Measurements from ENCODE around the gene GRHL3.

The GRHL3 gene

GRCh38 chr1:24385160-24385940 lies 66.2 kb downstream of the GRHL3 start:
- H3K27ac ChIP-seq (ENCODE audit: low read length) = no peak overlapping the region
- peak; percentile 25 for DNase-seq (ENCODE audit: low read depth, low spot score)

GRCh38 chr1:24386241-24386640 lies 67.1 kb downstream of the GRHL3 start:
- H3K4me3 ChIP-seq (ENCODE audit: low read length) = no peak overlapping the region
- no CpG with 5 or more reads among the region's 9 CpGs for WGBS (ENCODE audit: insufficient coverage, insufficient read length)
- no peak for DNase-seq (ENCODE audit: low read depth, low spot score)
- H3K27ac ChIP-seq (ENCODE audit: low read length) = no peak overlapping the region
- H3K9me3 ChIP-seq (ENCODE audit: control insufficient read depth, insufficient read depth, low read length) = no peaks in the 10 kb centered on the region
- no peaks in the 10 kb centered on the region for H3K27me3 ChIP-seq (ENCODE audit: control insufficient read depth, insufficient read depth, low read length)
- H3K36me3 ChIP-seq (ENCODE audit: control insufficient read depth, insufficient read depth, low read length) = no peaks in the 10 kb centered on the region
- H3K4me1 ChIP-seq (ENCODE audit: control insufficient read depth, insufficient read depth, low read length) = no peaks in the 10 kb centered on the region

More at GRCh38 chr1:24385160-24385940, 66.2 kb downstream of the GRHL3 start:
- no peaks in the 10 kb centered on the region for H3K4me1 ChIP-seq (ENCODE audit: control insufficient read depth, insufficient read depth, low read length)
- no peaks in the 10 kb centered on the region for H3K9me3 ChIP-seq (ENCODE audit: control insufficient read depth, insufficient read depth, low read length)
- H3K36me3 ChIP-seq (ENCODE audit: control insufficient read depth, insufficient read depth, low read length) = no peaks in the 10 kb centered on the region
- WGBS (ENCODE audit: insufficient coverage, insufficient read length) = no CpG with 5 or more reads among the region's 12 CpGs
- no peaks in the 10 kb centered on the region for H3K27me3 ChIP-seq (ENCODE audit: control insufficient read depth, insufficient read depth, low read length)
- no peak overlapping the region for H3K4me3 ChIP-seq (ENCODE audit: low read length)

GRCh38 chr1:24386931-24387330 lies 67.8 kb downstream of the GRHL3 start:
- Histone ChIP-seq H3K4me3 (ENCODE audit: low read length) (no peak overlapping the region), H3K9me3 (ENCODE audit: control insufficient read depth, insufficient read depth, low read length) (no peaks in the 10 kb centered on the region), H3K27me3 (ENCODE audit: control insufficient read depth, insufficient read depth, low read length) (no peaks in the 10 kb centered on the region), H3K27ac (ENCODE audit: low read length) (no peak overlapping the region), H3K4me1 (ENCODE audit: control insufficient read depth, insufficient read depth, low read length) (no peaks in the 10 kb centered on the region), H3K36me3 (ENCODE audit: control insufficient read depth, insufficient read depth, low read length) (no peaks in the 10 kb centered on the region)
- WGBS (ENCODE audit: insufficient coverage, insufficient read length) = no CpG with 5 or more reads among the region's 11 CpGs
- no peak for DNase-seq (ENCODE audit: low read depth, low spot score)

GRCh38 chr1:24387636-24388175 lies 68.5 kb downstream of the GRHL3 start:
- WGBS (ENCODE audit: insufficient coverage, insufficient read length) = no CpG with 5 or more reads among the region's 1 CpG
- no peak for DNase-seq (ENCODE audit: low read depth, low spot score)
- Histone ChIP-seq H3K4me1 (ENCODE audit: control insufficient read depth, insufficient read depth, low read length) (no peaks in the 10 kb centered on the region), H3K27me3 (ENCODE audit: control insufficient read depth, insufficient read depth, low read length) (no peaks in the 10 kb centered on the region), H3K9me3 (ENCODE audit: control insufficient read depth, insufficient read depth, low read length) (no peaks in the 10 kb centered on the region), H3K36me3 (ENCODE audit: control insufficient read depth, insufficient read depth, low read length) (no peaks in the 10 kb centered on the region), H3K27ac (ENCODE audit: low read length) (no peak overlapping the region), H3K4me3 (ENCODE audit: low read length) (no peak overlapping the region)

GRCh38 chr1:24388331-24388885 lies 69.3 kb downstream of the GRHL3 start:
- Histone ChIP-seq H3K36me3 (ENCODE audit: control insufficient read depth, insufficient read depth, low read length) (no peaks in the 10 kb centered on the region), H3K27me3 (ENCODE audit: control insufficient read depth, insufficient read depth, low read length) (no peaks in the 10 kb centered on the region), H3K4me1 (ENCODE audit: control insufficient read depth, insufficient read depth, low read length) (no peaks in the 10 kb centered on the region), H3K9me3 (ENCODE audit: control insufficient read depth, insufficient read depth, low read length) (no peaks in the 10 kb centered on the region), H3K4me3 (ENCODE audit: low read length) (no peak overlapping the region), H3K27ac (ENCODE audit: low read length) (no peak overlapping the region)
- no CpG with 5 or more reads among the region's 8 CpGs for WGBS (ENCODE audit: insufficient coverage, insufficient read length)
- DNase-seq (ENCODE audit: low read depth, low spot score) = no peak

GRCh38 chr1:24389231-24389678 lies 70.1 kb downstream of the GRHL3 start:
- no peaks in the 10 kb centered on the region for H3K4me1 ChIP-seq (ENCODE audit: control insufficient read depth, insufficient read depth, low read length)
- no peaks in the 10 kb centered on the region for H3K27me3 ChIP-seq (ENCODE audit: control insufficient read depth, insufficient read depth, low read length)
- H3K4me3 ChIP-seq (ENCODE audit: low read length) = no peak overlapping the region
- no peaks in the 10 kb centered on the region for H3K36me3 ChIP-seq (ENCODE audit: control insufficient read depth, insufficient read depth, low read length)
- no peaks in the 10 kb centered on the region for H3K9me3 ChIP-seq (ENCODE audit: control insufficient read depth, insufficient read depth, low read length)
- WGBS (ENCODE audit: insufficient coverage, insufficient read length) = no CpG with 5 or more reads among the region's 4 CpGs
- DNase-seq (ENCODE audit: low read depth, low spot score) = no peak
- H3K27ac ChIP-seq (ENCODE audit: low read length) = no peak overlapping the region

- no peak overlapping the region for H3K27ac ChIP-seq (ENCODE audit: low read length)
- no peaks in the 10 kb centered on the region for H3K4me1 ChIP-seq (ENCODE audit: control insufficient read depth, insufficient read depth, low read length)
- WGBS (ENCODE audit: insufficient coverage, insufficient read length) = no CpG with 5 or more reads among the region's 12 CpGs
- peak; percentile 50 for DNase-seq (ENCODE audit: low read depth, low spot score)
- no peak overlapping the region for H3K4me3 ChIP-seq (ENCODE audit: low read length)
- no peaks in the 10 kb centered on the region for H3K9me3 ChIP-seq (ENCODE audit: control insufficient read depth, insufficient read depth, low read length)
- H3K36me3 ChIP-seq (ENCODE audit: control insufficient read depth, insufficient read depth, low read length) = no peaks in the 10 kb centered on the region
- H3K27me3 ChIP-seq (ENCODE audit: control insufficient read depth, insufficient read depth, low read length) = no peaks in the 10 kb centered on the region
These were observed 72.0 kb downstream of the GRHL3 start for GRCh38 chr1:24390924-24391782.

GRCh38 chr1:24391882-24392603 lies 72.9 kb downstream of the GRHL3 start:
- no peaks in the 10 kb centered on the region for H3K36me3 ChIP-seq (ENCODE audit: control insufficient read depth, insufficient read depth, low read length)
- H3K27me3 ChIP-seq (ENCODE audit: control insufficient read depth, insufficient read depth, low read length) = no peaks in the 10 kb centered on the region
- WGBS (ENCODE audit: insufficient coverage, insufficient read length) = no CpG with 5 or more reads among the region's 11 CpGs
- H3K4me3 ChIP-seq (ENCODE audit: low read length) = no peak overlapping the region
- no peak overlapping the region for H3K27ac ChIP-seq (ENCODE audit: low read length)
- peak; percentile 68 for DNase-seq (ENCODE audit: low read depth, low spot score)
- no peaks in the 10 kb centered on the region for H3K4me1 ChIP-seq (ENCODE audit: control insufficient read depth, insufficient read depth, low read length)
- H3K9me3 ChIP-seq (ENCODE audit: control insufficient read depth, insufficient read depth, low read length) = no peaks in the 10 kb centered on the region

- no peak for DNase-seq (ENCODE audit: low read depth, low spot score)
- no peaks in the 10 kb centered on the region for H3K9me3 ChIP-seq (ENCODE audit: control insufficient read depth, insufficient read depth, low read length)
- WGBS (ENCODE audit: insufficient coverage, insufficient read length) = no CpG with 5 or more reads among the region's 4 CpGs
- H3K36me3 ChIP-seq (ENCODE audit: control insufficient read depth, insufficient read depth, low read length) = no peaks in the 10 kb centered on the region
- H3K27me3 ChIP-seq (ENCODE audit: control insufficient read depth, insufficient read depth, low read length) = no peaks in the 10 kb centered on the region
- no peak overlapping the region for H3K27ac ChIP-seq (ENCODE audit: low read length)
- no peak overlapping the region for H3K4me3 ChIP-seq (ENCODE audit: low read length)
- H3K4me1 ChIP-seq (ENCODE audit: control insufficient read depth, insufficient read depth, low read length) = no peaks in the 10 kb centered on the region
These were observed 73.4 kb downstream of the GRHL3 start for GRCh38 chr1:24392604-24392946.
